HG02759 (cell line): ENCODE results near the gene BAHD1.

Source experiments
- ATAC-seq: cut with Tn5 transposase; IDR thresholded peaks from one replicate; pipeline ENCODE4 v1.9.1; 2021; ENCODE audit warnings: mild to moderate bottlenecking, moderate library complexity; ENCODE audit not compliant: unreplicated experiment

BAHD1 gene

DNA sequence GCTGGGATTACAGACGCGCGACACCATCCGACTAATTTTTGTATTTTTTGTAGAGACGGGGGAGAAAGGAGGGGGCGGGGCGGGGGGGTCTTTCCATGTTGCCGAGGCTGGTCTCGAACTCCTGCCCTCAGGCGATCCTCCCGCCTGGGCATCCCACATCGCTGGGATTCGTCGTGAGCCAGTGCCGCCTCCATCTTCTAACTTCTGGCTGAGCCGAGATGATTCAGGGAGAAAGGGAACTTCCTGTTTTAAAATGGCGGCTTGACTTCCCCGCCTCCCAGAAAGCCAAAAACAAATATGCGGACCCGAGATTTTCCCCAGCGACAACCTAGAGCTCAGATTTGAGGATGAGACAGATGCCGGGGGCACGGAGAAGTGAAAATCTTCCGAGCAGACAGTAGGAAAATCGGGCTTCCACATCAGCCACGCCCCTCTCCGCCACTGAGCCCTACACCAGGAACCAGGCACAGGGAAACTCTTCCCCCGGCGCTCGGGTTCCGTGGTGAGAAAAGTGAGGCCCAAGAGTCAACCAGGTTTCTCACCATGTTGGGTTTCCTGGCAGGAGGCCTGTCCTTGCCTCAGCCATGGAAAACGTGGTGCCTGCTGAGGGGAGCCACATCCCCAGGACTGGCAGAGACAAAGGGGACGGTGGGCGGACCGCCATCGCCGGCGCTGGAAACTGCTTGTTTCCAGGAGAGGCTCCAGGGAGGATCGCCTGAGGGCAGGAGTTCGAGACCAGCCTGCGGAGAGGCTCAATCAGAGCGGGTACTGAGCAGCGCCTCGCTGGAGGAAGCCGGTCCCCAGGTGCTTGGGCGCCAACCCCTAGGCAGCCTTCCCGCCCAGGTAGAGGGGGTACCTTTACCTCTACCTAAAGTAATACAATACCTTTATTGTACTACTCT lies 48.8 kb downstream of the BAHD1 start:
- no peak for ATAC-seq

DNA sequence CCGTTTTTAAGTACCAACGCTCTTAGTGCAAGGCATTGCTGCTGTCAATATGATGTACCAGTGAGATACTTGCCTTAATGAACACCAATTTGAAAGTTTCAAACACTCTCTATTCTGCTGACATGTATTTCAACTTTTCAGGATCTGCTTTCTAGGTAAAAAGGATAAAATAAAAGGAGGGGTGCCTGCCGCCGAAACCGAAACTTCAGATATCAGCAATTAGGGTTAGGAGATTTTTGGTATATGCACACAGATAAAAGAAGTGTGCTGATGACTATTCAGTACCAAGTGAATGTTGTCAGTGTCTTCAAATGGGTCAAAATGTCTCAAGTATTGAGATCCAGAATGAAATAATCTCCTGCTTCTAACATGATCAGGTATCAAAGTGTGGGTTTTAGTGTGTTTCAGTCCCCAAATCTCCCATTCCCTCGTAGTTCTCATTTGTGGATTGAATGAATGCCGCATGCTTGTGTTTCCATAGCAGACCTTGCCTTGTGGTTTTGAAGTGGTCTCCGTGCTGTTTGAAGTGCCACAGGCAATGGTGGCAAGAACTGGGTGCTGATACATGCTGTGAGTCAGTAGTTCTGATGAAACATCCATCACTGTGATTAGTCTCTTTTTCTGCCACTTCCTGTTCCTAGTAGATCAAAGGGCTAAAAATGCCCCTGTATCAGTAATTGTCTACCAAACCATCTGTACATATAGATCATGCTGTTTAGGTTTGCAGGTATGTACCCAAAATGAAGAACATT lies 52.5 kb downstream of the BAHD1 start:
- no peak for ATAC-seq

- ATAC-seq = no peak
Observed at GRCh38 chr15:40495516-40495915, 54.8 kb downstream of the BAHD1 start.

- ATAC-seq = no peak
Observed at GRCh38 chr15:40498418-40498817, 57.7 kb downstream of the BAHD1 start.

DNA sequence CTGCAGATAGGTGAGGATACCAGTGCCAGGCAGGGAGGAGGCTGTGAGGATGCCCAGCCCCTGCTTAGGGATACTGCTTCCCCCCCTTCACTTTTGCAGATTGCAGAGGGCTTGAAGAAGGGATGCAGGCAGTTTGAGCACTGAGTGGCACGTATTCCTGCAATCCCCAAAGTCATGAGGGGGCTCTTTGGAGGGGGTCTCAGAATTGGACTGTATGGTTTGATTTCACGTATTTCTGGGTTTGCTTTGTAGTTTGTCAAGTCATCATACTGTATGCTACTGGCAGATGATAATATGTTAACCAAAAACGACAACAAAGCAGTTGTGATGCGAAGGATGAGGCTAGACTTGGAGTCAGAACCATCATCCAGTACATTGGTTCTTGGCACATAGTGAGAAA lies 58.1 kb downstream of the BAHD1 start:
- ATAC-seq = no peak

DNA sequence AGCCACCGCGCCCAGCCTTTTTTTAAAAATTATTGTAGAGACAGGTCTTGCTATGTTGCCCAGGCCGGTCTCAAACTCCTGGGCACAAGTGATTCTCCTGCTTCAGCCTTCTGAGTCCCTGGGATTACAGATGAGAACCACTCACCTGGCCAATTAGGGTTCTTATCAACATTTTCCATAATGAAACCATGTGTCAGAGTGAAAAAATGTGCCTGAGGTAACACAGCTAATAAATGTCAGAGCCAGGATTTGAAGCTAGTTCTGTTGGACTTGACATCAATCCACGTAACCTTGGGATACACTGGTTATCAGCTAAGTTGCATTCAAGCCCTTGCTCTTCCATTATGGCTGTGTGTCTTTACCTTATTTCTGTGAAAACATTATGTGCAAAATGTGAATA lies 59.2 kb downstream of the BAHD1 start:
- ATAC-seq = no peak

GRCh38 chr15:40500568-40501330 lies 60.0 kb downstream of the BAHD1 start:
- ATAC-seq = no peak

- ATAC-seq = no peak
Observed at GRCh38 chr15:40501487-40501886, 60.7 kb downstream of the BAHD1 start.

GRCh38 chr15:40506964-40507571 lies 66.3 kb downstream of the BAHD1 start:
- ATAC-seq = peak; percentile 50

- no peak for ATAC-seq
Observed at GRCh38 chr15:40508216-40508615, 67.5 kb downstream of the BAHD1 start.

DNA sequence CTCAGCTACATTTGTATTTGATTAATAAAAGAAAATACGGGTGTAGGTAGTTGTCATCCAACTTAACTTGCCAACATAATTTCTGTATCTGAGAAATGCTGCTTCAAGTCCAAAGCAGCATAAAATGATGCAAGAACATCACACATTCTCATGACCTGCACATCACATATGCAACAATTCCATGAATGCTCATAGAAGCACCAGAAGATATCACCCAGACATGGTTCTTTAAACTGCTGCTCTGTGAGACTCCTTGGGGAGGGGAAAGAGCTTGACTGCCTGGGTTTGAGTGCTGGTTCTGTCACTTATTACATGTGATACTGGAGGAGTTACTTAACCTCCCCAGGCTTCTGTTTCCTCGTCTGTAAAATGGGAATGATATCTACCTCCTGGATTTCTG lies 69.4 kb downstream of the BAHD1 start:
- no peak for ATAC-seq

- peak; percentile 68 for ATAC-seq
Observed at GRCh38 chr15:40511093-40511471, 70.3 kb downstream of the BAHD1 start.

- peak; percentile 55 for ATAC-seq
Observed at GRCh38 chr15:40511472-40512133, 70.8 kb downstream of the BAHD1 start.

DNA sequence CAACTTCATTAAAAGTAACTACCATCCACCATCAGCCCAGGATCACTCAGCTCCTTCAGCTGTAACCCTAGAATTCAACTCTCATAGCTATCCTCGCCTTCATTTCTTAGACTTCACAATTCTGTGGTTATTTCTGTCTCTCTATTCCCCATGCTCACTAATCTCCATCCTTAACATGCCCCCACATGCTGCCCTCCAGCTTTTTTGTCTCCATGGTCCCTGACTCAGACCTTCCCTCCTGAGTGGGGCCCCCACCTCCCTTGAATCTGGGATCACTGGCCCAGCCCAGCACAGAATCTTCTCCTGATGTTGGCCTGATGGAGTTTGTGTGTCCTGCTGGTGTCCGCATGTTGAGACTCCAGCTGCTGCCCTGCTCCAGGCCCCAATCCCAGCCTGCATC lies 71.7 kb downstream of the BAHD1 start:
- ATAC-seq = no peak

- ATAC-seq = no peak
Observed at GRCh38 chr15:40513609-40514008, 72.9 kb downstream of the BAHD1 start.

- ATAC-seq = no peak
Observed at GRCh38 chr15:40516322-40516721, 75.6 kb downstream of the BAHD1 start.
